Glomerular visceral epithelial cell (primary cell): ENCODE measurements around the gene PNRC1.
"Not testable (repeated sequence)": the region's sequence is repeated elsewhere in the genome, so short reads cannot be mapped to it uniquely, and the experiment has no call there.

Experiments used
- DNase-seq: peaks from one replicate; pipeline ENCODE4 v3.0.0-alpha.2; 2016; ENCODE audit errors: extremely low spot score

Gene PNRC1

DNA sequence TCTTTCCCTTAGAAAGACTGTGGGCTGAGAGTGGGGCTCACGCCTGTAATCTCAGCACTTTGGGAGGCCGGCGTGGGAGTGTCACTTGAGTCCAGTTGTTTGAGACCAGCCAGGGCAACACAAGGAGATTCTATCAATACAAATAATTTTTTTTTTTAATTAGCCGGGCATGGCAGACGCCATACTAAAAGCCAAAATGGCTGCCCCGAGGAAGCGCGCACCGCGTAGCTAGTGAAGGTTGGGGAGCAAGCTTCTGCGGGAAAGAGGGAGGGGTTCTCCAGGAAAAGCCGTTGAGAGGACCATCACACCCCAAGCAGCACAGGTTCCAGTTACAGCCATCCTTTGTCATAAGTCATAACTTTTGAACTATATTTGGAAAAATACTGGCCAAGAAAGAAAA is 21.3 kb upstream of the PNRC1 start:
- DNase-seq = no peak

DNA sequence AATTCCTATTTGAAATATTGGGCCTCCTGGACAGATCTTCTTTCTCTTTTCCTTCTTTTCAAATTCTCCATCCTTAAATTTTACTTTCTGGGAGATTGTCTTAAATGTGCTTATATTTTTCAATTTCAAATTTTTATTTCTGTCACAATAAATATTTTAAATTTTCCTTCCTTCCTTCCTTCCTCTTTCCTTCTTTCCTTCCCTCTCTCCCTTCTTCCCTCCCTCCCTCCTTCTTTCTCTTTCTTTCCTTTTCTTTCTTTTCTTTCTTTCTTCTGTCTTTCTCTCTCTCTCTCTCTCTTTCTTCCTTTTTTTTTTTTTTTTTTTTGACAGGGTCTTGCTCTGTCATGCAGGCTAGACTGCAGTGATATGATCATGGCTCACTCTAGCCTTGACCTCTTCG is 16.7 kb upstream of the PNRC1 start:
- DNase-seq = no peak

DNA sequence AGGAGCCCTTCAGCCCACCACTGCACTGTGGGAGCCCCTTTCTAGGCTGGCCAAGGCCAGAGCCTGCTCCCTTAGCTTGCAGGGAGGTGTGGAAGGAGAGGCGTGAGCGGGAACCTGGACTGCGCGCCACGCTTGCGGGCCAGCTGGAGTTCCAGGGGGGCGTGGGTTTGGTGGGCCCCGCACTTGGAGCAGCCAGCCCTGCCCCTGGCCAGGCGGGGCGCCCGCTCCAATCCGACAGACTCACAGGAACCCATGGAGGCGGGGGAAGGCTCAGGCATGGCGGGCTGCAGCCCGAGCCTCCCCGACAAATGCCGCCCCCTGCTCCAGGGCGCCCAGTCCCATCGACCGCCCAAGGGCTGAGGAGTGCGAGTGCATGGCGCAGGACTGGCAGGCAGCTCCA is 15.6 kb upstream of the PNRC1 start:
- DNase-seq = not testable (repeated sequence)

DNA sequence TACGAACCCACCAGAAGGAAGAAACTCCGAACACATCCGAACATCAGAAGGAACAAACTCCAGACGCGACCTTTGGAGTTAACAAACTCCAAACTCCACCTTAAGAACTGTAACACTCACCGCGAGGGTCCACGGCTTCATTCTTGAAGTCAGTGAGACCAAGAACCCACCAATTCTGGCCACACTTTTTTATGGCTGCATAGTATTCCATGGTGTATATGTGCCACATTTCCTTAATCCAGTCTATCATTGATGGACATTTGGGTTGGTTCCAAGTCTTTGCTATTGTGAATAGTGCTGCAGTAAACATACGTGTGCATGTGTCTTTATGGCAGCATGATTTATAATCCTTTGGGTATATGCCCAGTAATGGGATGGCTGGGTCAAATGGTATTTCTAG is 14.4 kb upstream of the PNRC1 start:
- not testable (repeated sequence) for DNase-seq

DNA sequence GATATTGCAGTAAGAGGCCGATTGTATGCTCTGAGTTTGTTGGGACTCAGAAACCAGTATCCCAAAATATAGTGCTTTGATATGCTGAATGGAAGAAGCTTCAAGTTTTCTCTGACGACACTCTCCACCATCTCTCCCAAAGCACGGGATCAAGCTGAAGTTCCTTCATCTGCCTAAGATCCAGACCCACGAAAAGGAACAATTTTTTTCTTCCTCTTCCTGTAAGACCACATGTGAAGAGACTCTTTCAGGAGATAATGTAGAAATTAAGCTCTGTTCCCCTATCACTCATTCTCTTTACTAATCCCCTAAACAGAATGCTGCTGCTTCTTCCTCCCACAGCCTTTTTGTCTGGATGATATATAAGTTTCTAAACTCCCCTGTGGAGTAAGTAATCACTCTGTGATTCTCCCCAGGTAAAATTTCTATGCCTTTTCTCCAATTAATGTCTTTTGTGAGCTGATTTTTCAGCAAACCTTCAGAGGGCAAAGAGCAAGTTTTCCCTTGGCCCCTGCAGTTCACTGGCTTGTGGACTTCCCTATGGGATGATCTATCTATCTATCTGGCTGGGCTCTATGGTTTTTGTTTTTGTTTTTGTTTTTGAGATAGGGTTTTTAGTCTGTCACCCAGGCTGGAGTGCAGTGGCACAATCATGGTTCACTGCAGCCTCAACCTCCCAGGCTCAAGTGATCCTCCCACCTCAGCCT is 13.5 kb upstream of the PNRC1 start:
- DNase-seq = no peak

GRCh38 chr6:89067796-89068195 is 12.8 kb upstream of the PNRC1 start:
- no peak for DNase-seq

- no peak for DNase-seq
Observed at GRCh38 chr6:89068695-89069094, 11.9 kb upstream of the PNRC1 start.

- DNase-seq = no peak
Observed at GRCh38 chr6:89069536-89070163, 10.9 kb upstream of the PNRC1 start.

GRCh38 chr6:89071036-89071435 is 9.5 kb upstream of the PNRC1 start:
- DNase-seq = no peak

GRCh38 chr6:89073014-89073620 is 7.4 kb upstream of the PNRC1 start:
- DNase-seq = no peak

DNA sequence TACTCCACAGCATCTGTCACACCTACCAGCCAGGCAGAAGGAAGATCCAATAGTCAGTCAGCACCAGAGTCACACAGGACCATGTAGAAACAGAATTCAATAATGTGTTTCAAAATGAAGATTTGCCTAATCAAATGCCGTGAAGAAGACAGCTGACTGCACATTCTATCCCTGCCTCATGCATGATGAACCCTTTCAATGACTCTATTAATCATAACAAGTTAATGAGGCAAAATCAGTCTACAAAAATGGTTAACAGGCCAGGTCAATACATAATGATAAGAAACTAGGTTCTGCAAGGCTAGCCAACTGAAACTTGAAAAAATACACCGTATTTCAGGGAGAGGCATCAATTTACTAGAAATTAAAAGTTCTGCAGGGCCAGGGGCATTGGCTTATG is 6.7 kb upstream of the PNRC1 start:
- no peak for DNase-seq

DNA sequence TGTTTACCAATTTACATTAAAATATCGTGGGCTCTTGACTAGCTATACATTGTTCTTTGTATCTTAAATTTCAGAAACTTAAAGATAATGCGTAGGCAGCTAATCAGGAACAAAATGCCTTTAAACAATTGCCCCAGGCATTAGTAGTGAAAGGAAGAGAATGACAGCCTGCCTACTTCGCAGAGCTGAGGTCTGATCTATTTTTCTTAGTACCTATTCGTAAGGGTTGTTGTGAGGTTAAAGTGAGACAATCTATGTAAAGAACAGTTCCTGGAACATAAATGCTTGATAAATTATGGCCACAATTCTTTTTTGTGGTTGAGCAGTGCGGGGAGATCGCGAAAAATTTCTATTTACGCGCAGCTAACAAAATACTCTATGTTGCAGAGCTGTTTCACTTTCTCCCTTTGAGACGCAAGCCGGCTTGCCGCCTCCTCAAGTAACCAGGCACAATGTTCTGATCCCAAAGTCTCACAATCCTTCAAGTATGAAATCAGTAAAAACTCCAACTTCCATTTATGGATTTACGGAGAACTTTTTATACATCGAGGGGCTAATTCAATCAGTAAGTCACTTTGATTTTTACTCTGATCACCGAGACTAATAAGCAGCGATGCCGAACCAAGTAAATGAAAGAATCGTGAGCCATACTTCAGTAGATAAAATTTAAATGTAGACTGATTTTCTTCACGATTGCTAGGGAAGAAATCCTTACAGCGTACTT is 878 bp upstream of the PNRC1 start:
- peak; percentile 52 for DNase-seq

DNA sequence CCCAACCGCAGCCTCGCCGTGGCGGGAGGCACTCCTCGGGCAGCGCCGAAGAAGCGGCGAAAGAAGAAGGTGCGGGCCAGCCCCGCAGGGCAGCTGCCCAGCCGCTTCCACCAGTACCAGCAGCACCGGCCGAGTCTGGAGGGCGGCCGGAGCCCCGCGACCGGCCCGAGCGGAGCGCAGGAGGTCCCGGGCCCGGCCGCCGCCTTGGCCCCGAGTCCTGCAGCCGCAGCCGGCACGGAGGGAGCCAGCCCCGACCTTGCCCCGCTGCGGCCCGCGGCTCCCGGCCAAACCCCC is 525 bp downstream of the PNRC1 start:
- no peak for DNase-seq

- DNase-seq = peak; percentile 98
Observed at GRCh38 chr6:89081423-89082322, 1.1 kb downstream of the PNRC1 start.

DNA sequence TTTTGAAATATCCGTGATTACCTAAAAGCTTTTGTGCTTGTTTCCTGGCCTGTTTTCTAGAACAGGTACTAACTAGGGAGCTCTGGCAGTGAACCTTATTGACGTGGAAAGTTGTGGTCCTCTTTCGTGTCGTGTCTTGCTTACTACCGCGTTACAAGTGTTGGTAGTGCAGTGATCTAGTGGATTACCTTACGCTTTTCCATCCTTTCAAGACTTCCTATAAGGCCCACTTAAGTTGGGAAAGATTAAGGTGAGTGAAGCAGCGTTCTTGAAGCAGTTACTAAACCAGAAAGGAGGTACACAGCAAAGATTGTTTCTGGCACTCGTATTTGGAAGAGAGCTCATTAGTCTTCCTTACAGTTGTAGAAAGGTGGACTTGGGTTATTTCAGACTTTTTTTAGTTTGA is 1.9 kb downstream of the PNRC1 start:
- DNase-seq = peak; percentile 31

DNA sequence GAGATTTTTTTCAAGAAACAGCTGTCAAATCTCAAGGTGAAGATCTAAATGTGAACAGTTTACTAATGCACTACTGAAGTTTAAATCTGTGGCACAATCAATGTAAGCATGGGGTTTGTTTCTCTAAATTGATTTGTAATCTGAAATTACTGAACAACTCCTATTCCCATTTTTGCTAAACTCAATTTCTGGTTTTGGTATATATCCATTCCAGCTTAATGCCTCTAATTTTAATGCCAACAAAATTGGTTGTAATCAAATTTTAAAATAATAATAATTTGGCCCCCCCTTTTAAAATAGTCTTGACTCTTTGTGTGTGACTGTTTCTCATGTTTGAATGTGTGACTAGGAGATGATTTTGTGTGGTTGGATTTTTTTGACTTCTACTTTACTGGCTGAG is 4.0 kb downstream of the PNRC1 start:
- DNase-seq = no peak

- no peak for DNase-seq
Observed at GRCh38 chr6:89084954-89085353, 4.4 kb downstream of the PNRC1 start.

GRCh38 chr6:89085409-89086205 is 5.1 kb downstream of the PNRC1 start:
- DNase-seq = no peak

- no peak for DNase-seq
Observed at GRCh38 chr6:89087881-89088280, 7.3 kb downstream of the PNRC1 start.

GRCh38 chr6:89098461-89098860 is 17.9 kb downstream of the PNRC1 start:
- no peak for DNase-seq

- no peak for DNase-seq
Observed at GRCh38 chr6:89100114-89100513, 19.6 kb downstream of the PNRC1 start.
